ENCODE data around the gene AGBL3. TPM values are rescaled to one million over a fixed set of nuclear protein-coding genes. Genes with fewer than 3 reads are reported as not detected.
A peak's percentile ranks its signal among the peaks of the same experiment; 100 is the strongest.
"Not testable (repeated sequence)": the region's sequence is repeated elsewhere in the genome, so short reads cannot be mapped to it uniquely, and the experiment has no call there.

AGBL3 gene
- total RNA-seq, 1 donor from 2014 or later, result 5.3 TPM

DNA sequence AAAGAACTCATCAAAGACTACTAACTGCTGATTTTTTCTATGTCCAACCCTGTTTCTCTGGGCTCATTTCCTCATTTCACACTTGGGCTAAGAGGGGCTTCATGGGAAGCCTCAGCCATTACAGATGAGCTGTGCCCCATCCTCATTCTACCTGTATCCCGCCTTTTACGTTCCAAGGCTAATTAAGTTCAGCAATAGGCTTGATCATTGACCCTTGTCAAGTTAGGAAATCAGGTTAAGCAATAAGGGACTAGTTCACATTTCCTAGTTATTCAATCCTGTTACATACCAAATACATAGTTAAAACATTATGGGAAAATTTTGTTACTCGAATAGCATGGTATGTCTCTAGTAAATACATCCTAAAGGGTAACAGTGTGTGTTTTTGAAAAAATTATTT, 29.3 kb upstream of the AGBL3 start:
- ATAC-seq, result no peak
- DNase-seq (ENCODE audit: low spot score), result no peak
- intact Hi-C loops (cut with DNase I), result no loop called here

DNA sequence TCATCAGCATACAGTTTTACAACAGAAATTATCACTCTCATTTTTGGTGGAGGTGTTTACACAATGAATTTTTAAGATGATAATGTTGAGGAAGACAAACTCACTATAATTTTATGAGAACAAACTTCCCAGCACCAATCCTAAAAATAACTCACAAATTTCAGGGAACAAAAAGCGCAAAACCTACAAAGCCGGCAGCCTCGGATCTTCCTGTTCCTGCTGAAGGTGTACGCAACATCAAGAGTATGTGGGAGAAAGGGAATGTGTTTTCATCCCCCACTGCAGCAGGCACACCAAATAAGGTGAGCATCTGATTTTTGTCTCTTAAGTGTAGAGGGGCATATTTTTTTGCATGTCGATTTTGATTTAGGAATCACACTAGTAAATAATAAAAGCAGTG, 26.5 kb upstream of the AGBL3 start:
- intact Hi-C loops (cut with DNase I), result no loop called here
- ATAC-seq (no peak), DNase-seq (ENCODE audit: low spot score) (no peak)

DNA sequence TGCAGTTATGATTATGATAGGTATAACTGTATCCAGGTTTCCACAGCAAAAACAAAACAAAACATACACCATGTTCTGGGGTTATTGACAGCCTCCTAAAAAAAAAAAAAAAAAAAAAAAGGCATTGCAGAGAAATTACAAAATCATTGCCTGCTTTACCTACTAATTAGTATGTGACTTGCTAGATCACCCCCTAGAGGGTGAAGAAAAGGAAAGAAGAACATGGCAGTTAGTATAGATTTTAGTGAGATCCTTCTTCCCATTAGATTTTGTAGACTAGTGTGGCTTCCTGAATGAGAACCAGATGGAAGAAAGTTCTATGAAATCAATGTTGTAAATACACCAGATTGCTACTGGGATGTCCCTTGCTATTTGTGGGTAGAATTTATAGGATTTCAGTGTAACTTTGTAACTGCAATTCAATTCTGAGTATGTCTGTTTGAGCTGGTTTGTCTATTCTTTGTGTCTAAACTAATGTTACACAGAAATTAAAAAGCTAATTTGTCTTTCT, 24.0 kb upstream of the AGBL3 start:
- intact Hi-C loops (cut with DNase I), result no loop called here
- ATAC-seq (no peak), DNase-seq (ENCODE audit: low spot score) (no peak)

DNA sequence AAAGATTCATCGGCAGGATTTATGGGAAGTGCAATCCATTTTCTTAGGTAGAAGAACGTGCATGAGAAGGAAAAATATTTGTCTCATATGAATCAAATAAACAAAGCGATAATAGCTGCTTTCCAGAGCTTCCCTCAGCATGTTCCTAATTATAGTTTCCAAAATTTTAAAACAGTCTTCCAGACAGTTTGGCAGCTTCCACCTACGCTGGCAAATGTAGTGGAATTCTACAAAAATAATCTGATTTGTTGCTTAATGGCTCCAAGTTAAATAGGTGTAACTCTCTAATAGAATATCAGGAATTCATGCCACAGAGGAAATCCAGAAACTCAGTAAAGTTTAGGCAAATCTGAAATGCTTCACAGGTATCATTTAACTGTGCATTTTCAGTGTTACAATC, 23.3 kb upstream of the AGBL3 start:
- intact Hi-C loops (cut with DNase I), result no loop called here
- peak; percentile 63 for ATAC-seq
- DNase-seq (ENCODE audit: low spot score), result no peak

GRCh38 chr7:134966691-134967090, 19.6 kb upstream of the AGBL3 start:
- no peak for DNase-seq (ENCODE audit: low spot score)
- ATAC-seq, result no peak
- intact Hi-C loops (cut with DNase I), result no loop called here

DNA sequence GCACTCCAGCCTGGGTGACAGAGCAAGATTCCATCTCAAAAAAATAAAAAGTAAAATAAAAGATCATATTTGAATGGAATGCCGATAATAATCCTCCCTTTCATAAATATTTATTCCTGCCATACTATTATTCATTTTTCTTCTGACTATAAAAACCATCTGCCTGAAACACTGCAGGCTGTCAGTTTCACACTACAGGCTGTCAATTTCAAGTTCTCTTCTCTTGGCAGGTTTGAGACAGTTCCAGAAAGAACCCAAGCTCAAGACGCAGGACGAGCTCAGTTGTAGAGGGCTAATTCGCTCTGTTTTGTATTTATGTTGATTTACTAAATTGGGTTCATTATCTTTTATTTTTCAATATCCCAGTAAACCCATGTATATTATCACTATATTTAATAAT, 18.2 kb upstream of the AGBL3 start:
- ATAC-seq (no peak), DNase-seq (ENCODE audit: low spot score) (no peak)
- intact Hi-C loops (cut with DNase I), result no loop called here

- DNase-seq (ENCODE audit: low spot score); intact Hi-C loops (cut with DNase I); ATAC-seq: not testable (repeated sequence)
These were observed 4.7 kb upstream of the AGBL3 start for GRCh38 chr7:134981645-134982044.

DNA sequence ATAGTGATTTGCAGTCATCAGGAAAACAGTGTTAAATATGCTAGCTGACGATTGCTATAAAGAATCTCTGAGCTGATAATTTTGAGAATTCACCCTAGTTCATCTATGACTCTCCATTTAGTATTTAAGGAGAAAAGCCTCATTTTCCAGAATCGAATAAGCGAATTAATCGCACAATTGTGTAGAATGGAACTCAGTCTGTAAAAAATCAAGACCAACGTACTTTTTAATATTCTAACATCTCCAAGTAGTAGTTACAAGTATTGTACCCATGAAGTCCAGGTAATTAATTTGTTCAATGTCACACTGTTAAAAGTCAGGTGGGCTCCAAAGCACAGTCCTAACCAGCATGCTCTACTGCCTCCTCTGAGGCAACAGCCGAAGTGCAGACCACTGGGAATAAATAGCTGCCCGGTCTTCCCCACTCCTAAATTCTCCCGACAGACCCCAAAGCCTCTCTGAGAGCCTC, 380 bp upstream of the AGBL3 start:
- intact Hi-C loops (cut with DNase I), result no loop called here
- DNase-seq (ENCODE audit: low spot score) (no peak), ATAC-seq (no peak)

DNA sequence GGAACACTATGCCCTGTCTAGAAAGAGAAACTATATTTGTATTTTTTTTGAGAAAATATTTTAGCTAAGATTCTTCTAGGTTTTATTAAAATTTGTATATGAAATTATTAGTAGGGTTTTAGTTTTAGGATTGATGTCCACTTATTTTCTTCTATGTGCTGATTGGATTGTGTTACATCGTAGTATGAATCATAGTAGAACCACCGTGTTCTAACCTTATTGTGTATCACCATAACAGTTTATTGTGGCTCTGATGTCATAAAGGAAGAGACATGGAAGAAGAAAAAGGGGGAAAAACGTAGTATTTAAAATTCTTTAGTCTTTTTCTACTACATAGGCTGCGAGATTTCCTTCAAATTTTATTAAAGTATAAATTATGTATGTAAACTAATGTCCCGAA, 1.9 kb downstream of the AGBL3 start:
- no peak for ATAC-seq
- intact Hi-C loops (cut with DNase I), result no loop called here
- DNase-seq (ENCODE audit: low spot score), result no peak

GRCh38 chr7:134991469-134992339, 5.4 kb downstream of the AGBL3 start:
- ATAC-seq (no peak), DNase-seq (ENCODE audit: low spot score) (no peak)
- intact Hi-C loops (cut with DNase I), result loop anchor here (10.0 kb wide), 1 partner anchor 183 kb away; the partner anchor contains the start of gene CYREN

- ATAC-seq, result peak; percentile 49
- intact Hi-C loops (cut with DNase I), result loop anchor here (10.0 kb wide), 1 partner anchor 182 kb away; the partner anchor contains the start of gene CYREN
- DNase-seq (ENCODE audit: low spot score), result no peak
These were observed 6.4 kb downstream of the AGBL3 start for GRCh38 chr7:134992626-134993179.

- DNase-seq (ENCODE audit: low spot score) (no peak), ATAC-seq (no peak)
- intact Hi-C loops (cut with DNase I), result loop anchor here (10.0 kb wide), 1 partner anchor 181 kb away; the partner anchor contains the start of gene CYREN
These were observed 7.7 kb downstream of the AGBL3 start for GRCh38 chr7:134993877-134994456.

DNA sequence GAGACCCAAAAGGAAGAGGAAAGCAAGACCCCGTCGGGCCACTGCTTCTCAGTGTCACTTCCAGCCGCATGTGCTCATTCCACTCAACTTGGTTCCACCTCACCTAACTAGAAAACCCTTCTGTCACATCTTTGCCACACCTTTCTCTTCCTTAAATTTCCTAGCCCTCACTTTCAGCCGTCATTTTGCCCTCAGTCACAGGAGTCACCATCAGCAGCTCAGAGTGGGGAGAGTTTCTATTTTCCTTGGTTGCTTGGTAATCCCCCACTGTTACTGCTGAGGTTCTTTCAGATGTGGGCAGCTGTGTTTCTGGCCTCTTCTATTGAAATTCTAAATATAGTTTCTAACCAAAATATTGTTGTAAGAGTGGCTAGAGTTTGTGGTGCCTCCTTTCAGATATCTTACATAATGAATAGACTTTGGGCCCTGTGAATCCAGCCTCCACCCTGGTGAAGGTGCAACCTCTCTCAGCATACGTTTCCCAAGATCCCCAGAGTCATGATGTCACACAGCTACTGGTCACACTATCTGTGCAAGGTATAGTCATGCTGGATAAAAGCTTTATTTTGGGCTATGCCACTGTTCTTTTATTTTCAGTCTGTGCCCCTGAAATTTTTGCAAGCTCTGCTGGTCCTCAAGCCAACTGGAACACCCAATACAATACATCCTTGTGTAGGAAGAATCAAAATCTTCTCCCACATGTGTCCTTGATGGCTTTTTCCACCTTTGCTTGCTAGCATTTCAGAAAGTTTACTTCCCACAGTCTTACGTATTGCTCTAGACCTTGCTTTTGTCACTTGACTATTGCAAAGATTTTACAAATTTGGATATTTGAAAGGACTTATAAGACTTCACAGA, 9.2 kb downstream of the AGBL3 start:
- ATAC-seq (no peak), DNase-seq (ENCODE audit: low spot score) (no peak)
- intact Hi-C loops (cut with DNase I), result loop anchor here (10.0 kb wide), 1 partner anchor 179 kb away; the partner anchor contains the start of gene CYREN

- peak; percentile 41 for ATAC-seq
- no peak for DNase-seq (ENCODE audit: low spot score)
- intact Hi-C loops (cut with DNase I), result loop anchor here (10.0 kb wide), 1 partner anchor 179 kb away; the partner anchor contains the start of gene CYREN
These were observed 9.8 kb downstream of the AGBL3 start for GRCh38 chr7:134996097-134996550.

DNA sequence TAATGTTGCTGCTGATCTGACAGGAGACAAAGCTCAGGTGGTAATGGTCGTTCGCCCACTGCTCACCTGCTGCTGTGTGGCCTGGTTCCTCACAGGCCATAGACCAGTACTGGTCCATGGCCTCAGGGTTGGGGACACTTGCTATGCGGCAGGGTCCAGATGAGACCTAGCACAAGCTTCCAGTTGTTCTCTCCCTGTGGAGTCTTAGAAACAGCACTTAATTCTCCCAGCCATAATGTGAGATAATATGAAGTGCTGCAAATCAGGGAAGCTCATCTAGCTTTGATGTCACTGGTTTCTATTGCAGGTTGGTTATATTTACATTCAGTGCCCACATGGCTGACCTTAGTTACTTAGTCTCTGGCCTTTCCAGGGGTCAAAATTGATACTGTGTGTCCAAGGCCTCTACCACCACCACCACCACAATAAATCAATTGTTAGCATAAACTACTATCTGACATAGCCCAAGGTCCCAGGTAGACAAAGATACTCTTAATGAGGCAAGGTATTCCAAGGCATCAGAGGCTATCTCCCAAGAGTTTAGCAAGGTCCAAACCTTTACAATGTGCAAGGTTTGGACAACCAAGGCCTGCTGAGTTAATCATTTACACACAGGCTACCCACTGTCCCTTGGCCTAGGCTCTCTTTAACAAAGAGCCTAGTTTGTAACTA, 11.0 kb downstream of the AGBL3 start:
- intact Hi-C loops (cut with DNase I), result loop anchor here (10.0 kb wide), 1 partner anchor 177 kb away; the partner anchor contains the start of gene CYREN
- no peak for DNase-seq (ENCODE audit: low spot score)
- no peak for ATAC-seq

GRCh38 chr7:134999136-134999535, 12.8 kb downstream of the AGBL3 start:
- ATAC-seq (no peak), DNase-seq (ENCODE audit: low spot score) (no peak)
- intact Hi-C loops (cut with DNase I), result loop anchor here (10.0 kb wide), 1 partner anchor 176 kb away; the partner anchor contains the start of gene CYREN

DNA sequence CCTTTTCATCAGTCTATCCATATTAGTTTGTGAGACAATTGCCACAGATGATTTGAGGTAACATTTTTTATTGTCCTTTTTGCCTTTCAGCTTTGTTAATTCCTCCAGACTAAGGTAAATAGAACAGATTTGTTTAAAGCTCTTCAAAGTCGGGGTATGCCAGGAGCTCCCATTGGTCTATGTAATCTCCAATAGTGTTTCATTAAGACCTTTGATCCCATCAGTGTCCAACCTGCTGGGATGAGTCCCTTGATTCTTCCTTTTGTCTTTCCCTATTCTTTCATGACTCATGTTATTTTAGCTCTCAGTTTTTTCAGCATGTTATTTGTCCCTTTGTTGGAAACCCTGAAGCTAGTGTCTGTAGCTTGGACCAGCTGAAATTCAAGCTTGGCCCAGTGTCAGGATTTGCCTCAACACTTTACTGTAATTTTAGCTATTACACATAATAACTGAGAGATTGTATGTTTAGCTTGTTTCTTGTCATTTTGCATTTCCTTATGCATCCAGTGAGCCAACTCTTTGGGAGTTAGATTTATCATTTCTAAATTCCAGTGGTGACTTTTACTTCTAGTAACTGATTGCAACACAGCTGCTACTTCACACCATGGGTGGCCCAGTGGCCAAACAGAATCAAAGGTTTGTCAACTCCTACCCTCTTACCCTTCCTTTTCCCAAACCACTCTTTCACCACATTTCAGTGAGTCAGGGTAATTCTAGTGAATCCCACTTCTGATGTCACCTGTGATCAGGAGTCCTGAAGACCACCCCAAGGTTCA, 15.3 kb downstream of the AGBL3 start:
- ATAC-seq, result no peak
- intact Hi-C loops (cut with DNase I), result no loop called here

More for the DNA sequence above, 15.3 kb downstream of the AGBL3 start:
- DNase-seq (ENCODE audit: low spot score), result no peak
